K562 (cell line): ENCODE results near the gene NTRK2.

Source experiments
- BHLHE40 ChIP-seq: IDR thresholded peaks from 2 replicates; pipeline ENCODE4 v1.6.1; 2011; ENCODE audit warnings: low read length, improper control_type of control experiment
- CBFB ChIP-seq: sonication (generic); formaldehyde crosslinking; IDR thresholded peaks from 2 replicates; pipeline ENCODE4 v1.4.0; 2020; ENCODE audit warnings: mild to moderate bottlenecking, missing genetic modification reagents
- EP300 ChIP-seq: IDR thresholded peaks from 2 replicates; pipeline ENCODE4 v1.6.1; 2012; ENCODE audit warnings: low read length, improper control_type of control experiment
- XRCC5 ChIP-seq: fragments of 200-400 bp; formaldehyde crosslinking; IDR thresholded peaks from 2 replicates; pipeline ENCODE4 v1.6.1; 2017; ENCODE audit warnings: low read depth, mild to moderate bottlenecking, low read length
- ZBTB8A ChIP-seq: fragments of 450-650 bp; IDR thresholded peaks from 2 replicates; pipeline ENCODE4 v1.6.1; 2018; ENCODE audit warnings: mild to moderate bottlenecking, moderate library complexity; ENCODE audit not compliant: partially characterized antibody
- ZNF24 ChIP-seq: fragments of 450-650 bp; IDR thresholded peaks from 2 replicates; pipeline ENCODE4 v1.6.1; 2016
- TF ChIP-seq, protein P1 (sequence below): fragments of 450-650 bp; formaldehyde crosslinking; IDR thresholded peaks from 2 replicates; pipeline ENCODE4 v1.4.0; 2022; ENCODE audit warnings: missing genetic modification characterization
- TF ChIP-seq, protein P2 (sequence below): fragments of 250-450 bp; sonication (Bioruptor Pico); IDR thresholded peaks from 2 replicates; pipeline ENCODE4 v1.5.0; 2021; ENCODE audit warnings: mild to moderate bottlenecking, moderate library complexity

DNA sequence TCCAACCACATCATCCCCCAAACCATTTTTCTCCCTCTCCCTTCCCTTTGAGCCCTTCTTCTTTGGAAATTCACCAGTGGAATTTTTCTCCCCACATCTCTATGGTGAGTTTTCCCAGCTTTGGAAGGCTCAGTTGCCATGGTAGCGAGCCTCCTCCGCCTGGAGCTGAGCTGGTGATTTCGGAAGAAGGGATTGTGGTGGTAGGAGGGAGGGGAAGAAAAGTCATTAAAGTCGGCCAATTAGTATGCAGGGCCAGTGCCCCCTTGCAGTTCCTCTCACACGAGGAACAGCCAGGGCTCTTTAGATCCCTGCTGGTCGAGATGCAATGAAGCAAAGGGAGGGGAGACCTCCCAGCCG lies 322.0 kb downstream of the NTRK2 start:
- no peak for TF ChIP-seq ZBTB8A
- TF ChIP-seq, protein P1, sequence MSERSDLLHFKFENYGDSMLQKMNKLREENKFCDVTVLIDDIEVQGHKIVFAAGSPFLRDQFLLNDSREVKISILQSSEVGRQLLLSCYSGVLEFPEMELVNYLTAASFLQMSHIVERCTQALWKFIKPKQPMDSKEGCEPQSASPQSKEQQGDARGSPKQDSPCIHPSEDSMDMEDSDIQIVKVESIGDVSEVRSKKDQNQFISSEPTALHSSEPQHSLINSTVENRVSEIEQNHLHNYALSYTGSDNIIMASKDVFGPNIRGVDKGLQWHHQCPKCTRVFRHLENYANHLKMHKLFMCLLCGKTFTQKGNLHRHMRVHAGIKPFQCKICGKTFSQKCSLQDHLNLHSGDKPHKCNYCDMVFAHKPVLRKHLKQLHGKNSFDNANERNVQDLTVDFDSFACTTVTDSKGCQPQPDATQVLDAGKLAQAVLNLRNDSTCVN (CRISPR knock-in tag): no peak
- TF ChIP-seq EP300: no peak
- TF ChIP-seq, protein P2, sequence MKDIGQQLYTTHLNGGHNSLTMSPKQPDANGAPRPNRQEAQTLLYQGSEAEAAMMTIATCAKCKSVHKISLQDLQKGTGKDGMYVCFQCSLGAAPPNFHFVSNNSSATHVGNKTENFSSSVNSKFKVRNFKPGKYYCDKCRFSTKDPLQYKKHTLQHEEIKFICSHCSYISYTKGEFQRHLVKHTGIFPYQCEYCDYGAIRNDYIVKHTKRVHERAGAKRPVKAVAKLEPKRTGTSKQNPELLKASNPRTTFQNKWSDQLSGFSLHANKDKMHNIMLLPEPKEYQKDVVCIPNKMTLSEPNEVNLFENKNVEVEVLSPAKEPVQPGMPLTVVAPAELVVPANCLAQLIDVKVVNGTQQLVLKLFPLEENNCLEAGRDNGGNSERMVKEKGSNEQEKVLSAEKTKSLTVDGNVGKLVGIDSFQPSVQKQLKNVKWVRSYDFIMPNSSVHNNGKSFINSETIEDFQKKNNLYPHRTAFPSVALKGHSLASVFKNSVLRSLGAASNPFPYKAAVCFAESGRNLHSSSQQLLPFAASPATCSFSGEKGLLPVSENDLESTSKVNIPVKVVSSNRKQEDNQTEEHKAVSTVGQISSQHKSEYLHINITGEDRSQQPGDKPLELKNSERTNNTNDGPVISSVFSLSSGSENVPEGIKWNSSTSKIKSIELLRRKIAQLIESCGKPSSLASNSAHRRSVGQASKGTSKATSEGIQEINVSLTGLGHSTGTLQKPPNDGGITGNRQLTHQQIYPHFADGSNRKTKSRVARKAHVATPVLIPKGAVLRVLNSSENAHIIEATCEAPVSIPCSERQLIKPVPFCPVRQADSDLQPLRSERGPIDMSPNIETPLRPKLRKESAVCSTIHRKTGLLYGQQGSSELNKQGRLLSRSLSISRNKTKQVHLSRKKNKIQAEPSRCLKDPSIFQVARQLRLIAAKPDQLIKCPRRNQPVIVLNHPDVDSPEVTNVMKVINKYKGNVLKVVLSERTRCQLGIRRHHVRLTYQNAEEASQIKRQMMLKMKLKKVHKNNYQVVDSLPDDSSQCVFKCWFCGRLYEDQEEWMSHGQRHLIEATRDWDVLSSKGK (CRISPR knock-in tag): no peak
- no peak for TF ChIP-seq BHLHE40
- TF ChIP-seq ZNF24: no peak
- TF ChIP-seq CBFB (CRISPR knock-in tag): no peak
- TF ChIP-seq XRCC5: no peak
